CD4-positive, alpha-beta T cell treated with Interleukin-4 for 1 hour (primary cell): Measurements from ENCODE around the gene MT4.
A peak's percentile ranks its signal among the peaks of the same experiment; 100 is the strongest.

Source experiments
- DNase-seq, 2 donors: peaks; one replicate each; pipeline ENCODE4 v3.0.0-alpha.2; 2020 to 2022

The MT4 gene

DNA sequence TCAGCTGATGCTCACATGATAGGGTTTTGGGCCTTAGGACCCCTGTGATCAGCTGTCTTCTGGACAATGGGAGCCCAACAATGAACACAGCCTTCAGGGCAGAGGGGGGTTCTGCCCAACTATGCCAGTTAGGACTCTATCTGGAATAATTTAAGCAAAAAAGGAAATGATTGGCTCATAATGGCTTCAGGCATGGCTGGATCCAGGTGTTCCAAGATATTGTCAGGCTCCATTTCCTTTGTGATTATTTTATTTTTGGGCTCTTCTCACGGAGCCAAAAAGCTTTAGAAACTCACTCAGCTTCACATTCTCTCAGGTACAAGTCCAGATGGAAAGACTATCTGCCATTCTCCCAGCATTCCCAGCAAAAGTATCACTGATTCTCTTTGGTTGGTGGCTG is 40.6 kb downstream of the MT4 start:
- no peak for DNase-seq

DNA sequence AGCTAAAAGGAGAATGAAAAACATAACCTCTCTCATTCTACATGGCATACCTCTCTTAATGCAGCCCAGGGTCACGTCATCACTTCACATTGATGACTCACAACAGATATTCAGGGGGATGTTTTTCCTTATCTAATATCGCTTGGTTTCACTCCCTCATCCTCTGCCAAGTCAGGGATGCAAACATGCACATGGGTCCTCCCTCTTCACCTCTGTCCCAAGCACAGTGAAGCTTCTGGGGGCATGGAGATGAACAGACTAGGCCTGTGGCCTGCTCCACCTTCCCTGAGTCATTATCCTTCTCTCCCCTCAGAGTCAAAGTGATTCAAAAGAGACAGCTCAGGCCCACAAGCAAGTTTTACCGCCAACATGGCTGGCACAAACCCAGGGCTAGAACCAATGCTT is 41.2 kb downstream of the MT4 start:
- DNase-seq: no peak

DNA sequence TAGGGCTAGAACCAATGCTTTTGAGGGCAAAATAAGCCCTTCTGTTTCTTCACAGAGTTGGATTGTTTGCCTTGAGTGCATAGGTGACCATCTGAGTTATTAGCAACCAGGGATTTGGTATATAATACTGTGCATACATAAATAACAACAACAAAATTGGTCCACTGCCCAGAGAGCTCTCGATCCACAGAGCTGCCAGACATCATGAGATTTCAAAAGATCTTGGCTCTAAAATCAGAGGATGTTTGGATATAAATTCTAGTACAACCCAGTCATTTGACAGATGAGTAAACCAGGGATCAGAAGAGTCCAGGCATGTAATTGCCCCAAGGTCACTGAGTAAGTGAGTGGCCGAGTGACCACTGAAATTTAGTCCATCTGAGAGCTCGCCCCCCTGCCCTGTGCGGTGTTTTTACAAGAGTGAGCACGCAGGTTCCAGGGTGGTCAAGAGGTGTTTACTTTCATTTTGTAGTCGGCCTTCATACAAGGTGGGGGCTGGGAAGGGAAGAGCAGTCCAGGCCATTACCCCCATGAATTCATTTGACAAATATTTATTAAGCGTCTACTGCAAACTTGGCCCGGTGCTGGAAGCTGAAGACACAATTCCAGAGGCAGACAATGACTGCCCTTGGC is 41.7 kb downstream of the MT4 start:
- no peak for DNase-seq

- no peak for DNase-seq
Measured at GRCh38 chr16:56607109-56607618, 42.3 kb downstream of the MT4 start.

DNA sequence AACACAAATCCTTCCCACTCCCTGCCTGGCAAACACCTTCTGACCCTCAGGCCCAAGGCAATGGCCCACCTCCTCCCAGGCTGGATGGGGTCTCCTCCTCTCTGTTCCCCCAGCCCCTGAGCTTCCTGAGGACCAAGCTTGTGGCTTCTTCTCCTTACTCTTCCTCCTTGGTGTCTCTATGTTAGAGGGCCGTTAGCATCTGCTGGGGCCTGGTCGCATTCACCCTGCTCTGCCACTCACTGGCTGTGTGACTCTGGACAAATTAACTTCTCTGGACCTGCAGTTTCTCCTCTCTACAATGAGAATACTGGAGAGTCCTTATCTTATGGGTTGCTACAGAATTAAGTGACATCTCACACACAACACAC is 42.8 kb downstream of the MT4 start:
- DNase-seq: no peak

DNA sequence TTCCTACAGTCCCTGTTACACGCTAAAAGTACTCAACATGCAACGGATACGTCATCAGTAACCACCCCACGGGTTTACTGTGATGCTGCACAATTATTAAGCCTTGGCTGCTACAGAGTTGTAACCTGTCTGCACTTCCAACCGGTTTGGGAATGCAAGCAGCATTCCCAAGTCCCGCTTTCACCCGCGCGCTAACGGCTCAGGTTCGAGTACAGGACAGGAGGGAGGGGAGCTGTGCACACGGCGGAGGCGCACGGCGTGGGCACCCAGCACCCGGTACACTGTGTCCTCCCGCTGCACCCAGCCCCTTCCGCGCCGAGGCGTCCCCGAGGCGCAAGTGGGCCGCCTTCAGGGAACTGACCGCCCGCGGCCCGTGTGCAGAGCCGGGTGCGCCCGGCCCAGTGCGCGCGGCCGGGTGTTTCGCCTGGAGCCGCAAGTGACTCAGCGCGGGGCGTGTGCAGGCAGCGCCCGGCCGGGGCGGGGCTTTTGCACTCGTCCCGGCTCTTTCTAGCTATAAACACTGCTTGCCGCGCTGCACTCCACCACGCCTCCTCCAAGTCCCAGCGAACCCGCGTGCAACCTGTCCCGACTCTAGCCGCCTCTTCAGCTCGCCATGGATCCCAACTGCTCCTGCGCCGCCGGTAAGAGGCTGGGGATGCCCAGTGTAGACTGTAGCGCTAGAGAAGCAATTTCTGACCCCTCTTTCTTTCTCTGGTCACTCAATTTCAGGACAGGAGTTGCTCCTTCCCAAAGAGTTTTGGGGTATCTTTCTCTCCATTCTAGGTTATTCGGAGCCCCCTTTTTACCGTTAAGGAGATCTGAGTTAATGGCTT is 43.4 kb downstream of the MT4 start, which contains the start of gene MT2A:
TSS of gene MT2A (plus strand) at position 542 of the 833 bp plus-strand sequence. CDS start at position 614, 72 bp downstream.
- peak; percentile 84 to 87 for DNase-seq

- no peak for DNase-seq
Measured at GRCh38 chr16:56608876-56609462, 44.1 kb downstream of the MT4 start.

DNA sequence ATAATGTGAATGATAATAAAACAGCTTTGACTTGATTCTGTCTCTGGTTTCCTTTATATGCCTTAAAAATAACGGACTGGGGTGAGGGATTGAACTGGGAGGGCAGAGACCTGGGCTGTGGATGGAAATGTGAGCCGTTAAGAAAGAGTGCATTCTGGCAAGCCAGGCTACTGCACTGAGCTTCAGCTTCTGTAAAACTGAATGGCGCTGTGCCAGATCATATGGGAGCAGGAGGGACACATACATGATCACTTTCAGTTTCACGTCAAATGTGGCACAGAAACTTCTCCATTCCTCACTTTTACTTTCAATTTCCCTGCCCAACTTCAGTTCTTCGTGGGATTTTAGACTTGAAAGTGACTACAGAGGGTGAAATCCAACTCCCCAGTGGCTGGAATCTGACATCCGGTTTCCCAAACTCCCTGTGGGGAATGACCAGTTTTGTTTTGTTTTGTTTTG is 44.6 kb downstream of the MT4 start:
- DNase-seq: peak; percentile 78 to 80

DNA sequence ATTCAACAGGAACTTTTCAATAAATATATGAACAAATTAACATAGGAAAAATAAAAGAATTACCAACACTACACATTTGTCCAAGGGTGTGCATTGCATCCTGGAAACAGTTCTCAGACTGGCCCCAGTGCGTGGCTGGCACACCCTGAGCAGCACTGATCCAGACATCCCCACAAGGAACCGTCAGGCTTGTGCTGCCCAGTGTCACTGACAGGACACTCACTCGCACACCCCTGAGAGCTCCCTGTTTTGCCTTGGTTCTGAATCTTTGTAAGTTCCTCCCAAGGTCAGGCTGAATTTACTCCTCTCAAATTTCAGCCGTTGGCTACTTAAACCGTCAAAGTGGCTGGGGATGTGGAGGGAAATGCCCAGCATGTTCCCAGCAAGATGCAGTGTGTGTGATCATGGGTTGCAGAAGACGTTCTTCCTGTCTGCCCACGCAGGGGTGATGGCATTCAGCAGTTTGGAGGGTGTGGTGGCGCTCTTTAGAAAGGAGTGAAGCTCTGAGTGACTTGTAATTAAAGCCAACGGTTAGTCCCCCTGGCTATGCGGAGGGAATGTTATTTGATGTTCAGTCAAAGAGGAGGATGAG is 45.2 kb downstream of the MT4 start:
- peak; percentile 75 to 76 for DNase-seq

- no peak for DNase-seq
Measured at GRCh38 chr16:56610609-56611111, 45.8 kb downstream of the MT4 start.

GRCh38 chr16:56611281-56611833 is 46.5 kb downstream of the MT4 start:
- DNase-seq: no peak

DNA sequence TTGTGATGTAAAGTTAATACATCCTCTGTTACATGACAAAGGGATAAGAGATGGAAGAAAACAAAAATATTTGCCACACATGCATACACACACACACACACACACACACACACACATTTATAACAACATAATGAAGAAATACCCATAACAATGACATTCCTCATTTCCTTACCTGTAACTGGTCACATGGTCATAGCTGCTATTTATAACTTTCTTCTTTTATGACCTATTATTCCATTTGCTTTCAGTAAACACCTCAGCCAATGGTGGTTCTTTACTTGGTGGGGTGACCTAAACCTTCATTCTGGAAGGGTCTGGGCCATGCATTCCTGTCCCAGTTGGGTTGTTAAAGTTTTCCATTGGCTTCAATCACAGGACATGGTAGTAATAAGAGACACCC is 48.8 kb downstream of the MT4 start:
- DNase-seq: no peak

DNA sequence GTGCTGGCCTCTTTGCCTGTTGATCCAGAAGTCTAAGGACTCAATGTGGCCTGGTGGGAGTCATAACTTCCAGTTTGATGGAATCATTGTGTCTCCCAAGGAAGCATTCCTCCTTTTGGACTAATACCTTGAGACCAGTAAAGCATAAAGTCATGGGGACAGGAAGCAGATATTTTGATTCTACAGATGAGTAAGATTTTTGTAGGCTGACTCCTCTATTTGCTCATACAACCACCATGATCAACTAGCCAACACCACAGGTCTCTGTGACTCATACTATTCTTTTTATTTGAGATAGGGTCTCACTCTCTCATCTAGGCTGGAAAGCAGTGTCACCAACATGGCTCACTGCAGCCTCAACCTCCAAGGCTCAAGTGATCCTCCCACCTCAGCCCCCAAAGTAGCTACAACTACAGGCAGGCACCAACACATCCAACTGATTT is 49.7 kb downstream of the MT4 start:
- DNase-seq: no peak

GRCh38 chr16:56615353-56615752 is 50.5 kb downstream of the MT4 start:
- no peak for DNase-seq

DNA sequence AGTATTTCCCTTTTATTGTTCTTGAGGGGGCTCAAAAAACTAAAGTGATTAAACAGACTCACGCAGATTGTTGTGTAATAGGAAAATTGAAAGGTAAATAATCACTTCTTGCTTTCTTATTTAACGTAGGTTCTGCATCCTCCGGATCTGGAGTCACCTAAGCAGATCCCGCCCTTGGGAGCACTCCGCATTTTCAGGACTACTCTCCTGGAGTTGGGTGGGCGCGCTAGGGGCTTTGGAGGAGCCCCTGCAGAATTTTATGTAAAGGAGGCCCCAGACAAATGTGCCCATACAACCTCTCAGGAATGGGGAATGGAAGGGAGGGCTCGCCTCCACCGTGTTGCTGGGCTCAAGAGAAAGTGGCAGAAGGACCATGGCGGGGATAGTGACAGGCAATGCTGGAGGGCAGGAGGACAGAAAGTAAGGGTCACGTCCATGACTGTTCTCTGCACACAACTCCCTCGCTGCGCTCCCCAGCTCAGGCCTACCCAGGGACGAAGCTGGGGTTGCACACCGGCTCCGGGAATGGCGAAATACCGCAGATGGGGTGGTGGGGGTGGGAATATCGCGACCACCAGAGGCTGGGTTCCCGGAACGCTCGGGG is 51.8 kb downstream of the MT4 start:
- no peak for DNase-seq

DNA sequence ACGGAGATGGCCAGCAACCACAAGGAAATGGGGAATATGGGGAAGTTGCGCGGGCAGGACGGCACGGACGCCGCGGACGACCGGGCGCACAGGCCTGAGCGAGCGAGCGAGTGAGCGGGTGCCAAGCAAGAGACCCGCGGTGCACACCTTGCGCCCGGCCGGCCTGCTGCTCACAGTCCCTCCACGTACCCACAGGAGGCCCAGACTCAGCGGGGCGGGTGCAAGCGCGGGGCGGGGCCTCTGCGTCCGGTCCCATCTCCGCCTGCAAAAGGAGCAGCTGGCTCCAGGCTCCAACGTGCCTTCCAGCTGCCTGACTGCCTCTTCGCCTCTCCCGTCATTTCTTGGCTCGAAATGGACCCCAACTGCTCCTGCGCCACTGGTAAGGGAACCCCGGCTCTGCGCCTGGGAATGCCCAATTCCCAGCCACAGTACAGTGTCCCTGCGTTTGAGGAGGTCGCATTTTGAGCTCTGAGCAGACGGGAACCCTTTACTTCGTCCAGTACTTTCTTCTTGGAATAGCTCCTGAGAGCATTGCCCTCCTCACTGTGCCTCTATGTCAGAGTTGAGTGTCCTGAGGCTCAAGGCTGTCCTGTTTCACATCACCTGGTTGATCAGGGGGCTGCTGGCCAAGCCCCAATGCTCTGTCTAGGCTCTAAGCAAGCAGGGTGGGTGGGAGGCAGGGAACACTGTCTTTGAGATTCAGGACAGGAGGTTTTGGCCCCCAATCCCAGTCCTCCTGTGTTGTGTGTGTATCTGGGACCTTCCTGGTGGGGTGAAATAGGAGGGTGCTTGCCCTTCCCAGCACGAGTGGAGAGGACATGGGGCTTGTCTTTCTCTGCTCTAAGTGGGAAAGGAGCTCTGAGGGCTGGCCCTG is 52.6 kb downstream of the MT4 start:
- DNase-seq: peak in 1 of 2 donors; percentile 42

- no peak for DNase-seq
Measured at GRCh38 chr16:56618138-56618537, 53.3 kb downstream of the MT4 start.
